Measurements from ENCODE around the gene GNGT1. TPM values are rescaled to one million over a fixed set of nuclear protein-coding genes. Genes with fewer than 3 reads are reported as not detected.

GNGT1 gene
- total RNA-seq, 1 experiment from 2014 or later: 0.20 TPM

DNA sequence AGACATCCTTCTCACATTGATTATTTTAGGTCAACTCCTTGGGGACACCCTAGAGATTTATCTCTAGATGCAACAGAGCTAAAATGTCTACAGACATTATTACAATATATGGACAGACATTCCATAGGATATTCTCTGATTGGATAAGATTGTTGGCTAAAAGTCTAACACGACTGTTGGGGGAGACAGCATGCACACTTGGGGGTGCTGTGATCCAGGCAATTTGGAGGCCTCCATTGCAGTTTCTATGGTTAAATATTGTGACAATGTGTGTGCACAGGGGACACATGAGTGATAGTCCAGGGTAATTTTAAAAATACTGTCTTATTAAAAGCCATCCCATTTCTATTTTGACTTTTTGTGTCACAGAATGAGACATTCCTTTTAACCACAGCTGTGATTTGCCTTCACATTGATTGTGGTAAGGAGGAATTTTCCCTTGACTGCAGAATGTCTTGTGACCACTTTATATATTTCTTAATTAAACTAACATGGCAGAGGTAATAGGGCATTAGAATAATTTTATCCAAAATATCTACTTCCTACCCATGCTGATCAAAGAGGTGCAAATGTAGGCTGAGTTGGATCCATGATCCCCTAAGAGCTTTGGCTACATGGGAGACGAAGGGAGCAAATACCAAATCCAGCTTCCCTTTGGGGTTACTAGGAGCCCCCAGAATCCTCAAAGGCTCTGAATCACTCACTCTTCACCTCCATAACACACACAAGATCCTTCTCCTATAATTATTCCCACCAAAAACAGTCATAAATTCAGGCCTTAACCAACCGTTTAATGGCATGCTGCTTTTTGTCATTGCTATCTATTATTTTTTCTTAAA lies 23.1 kb upstream of the GNGT1 start:
- no peak for DNase-seq
- WGBS (ENCODE audit: extremely low coverage, insufficient read length, low lambda C conversion rate): no CpG with 5 or more reads among the region's 3 CpGs
- no peak overlapping the region for H3T11ph ChIP-seq (ENCODE audit: low read length)
- no peaks in the 10 kb centered on the region for H3K27me3 ChIP-seq (ENCODE audit: insufficient read depth, low read length)
- H3K4me1 ChIP-seq (ENCODE audit: insufficient read depth, low read length): no peaks in the 10 kb centered on the region
- TF ChIP-seq, protein P1, sequence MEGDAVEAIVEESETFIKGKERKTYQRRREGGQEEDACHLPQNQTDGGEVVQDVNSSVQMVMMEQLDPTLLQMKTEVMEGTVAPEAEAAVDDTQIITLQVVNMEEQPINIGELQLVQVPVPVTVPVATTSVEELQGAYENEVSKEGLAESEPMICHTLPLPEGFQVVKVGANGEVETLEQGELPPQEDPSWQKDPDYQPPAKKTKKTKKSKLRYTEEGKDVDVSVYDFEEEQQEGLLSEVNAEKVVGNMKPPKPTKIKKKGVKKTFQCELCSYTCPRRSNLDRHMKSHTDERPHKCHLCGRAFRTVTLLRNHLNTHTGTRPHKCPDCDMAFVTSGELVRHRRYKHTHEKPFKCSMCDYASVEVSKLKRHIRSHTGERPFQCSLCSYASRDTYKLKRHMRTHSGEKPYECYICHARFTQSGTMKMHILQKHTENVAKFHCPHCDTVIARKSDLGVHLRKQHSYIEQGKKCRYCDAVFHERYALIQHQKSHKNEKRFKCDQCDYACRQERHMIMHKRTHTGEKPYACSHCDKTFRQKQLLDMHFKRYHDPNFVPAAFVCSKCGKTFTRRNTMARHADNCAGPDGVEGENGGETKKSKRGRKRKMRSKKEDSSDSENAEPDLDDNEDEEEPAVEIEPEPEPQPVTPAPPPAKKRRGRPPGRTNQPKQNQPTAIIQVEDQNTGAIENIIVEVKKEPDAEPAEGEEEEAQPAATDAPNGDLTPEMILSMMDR (conservative IDR thresholded peaks at IDR 0.05): no peak
- no peak overlapping the region for H2BK12ac ChIP-seq (ENCODE audit: insufficient read length, low read depth, low read length)
- Mint-ChIP-seq H3K27ac (no peak overlapping the region), H3K4me1 (no peaks in the 10 kb centered on the region), H3K36me3 (ENCODE audit: insufficient read depth in 1 of 3, low read depth in 3 of 3) (peaks cover 2 to 6% (median 4%) of the 10 kb centered on the region in 3 experiments; a peak in 4 of 7 replicates), H3K9me3 (peaks cover 6 to 9% of the 10 kb centered on the region in 2 experiments), H3K4me3 (no peak overlapping the region), H3K27me3 (ENCODE audit: low read depth) (peaks cover 7% of the 10 kb centered on the region)
- H3K14ac ChIP-seq (ENCODE audit: insufficient read depth, low read length): no peak overlapping the region
- H4K91ac ChIP-seq (ENCODE audit: insufficient read length, low read depth, low read length): no peak overlapping the region
- no peaks in the 10 kb centered on the region for H3K79me2 ChIP-seq (ENCODE audit: insufficient read depth, low read length)
- H2AK5ac ChIP-seq (ENCODE audit: insufficient read length, low read length): no peak overlapping the region
- H4K5ac ChIP-seq (ENCODE audit: insufficient read length, low read depth, low read length): no peak overlapping the region
- H3K9me3 ChIP-seq (ENCODE audit: control insufficient read depth, low read depth, low read length): no peaks in the 10 kb centered on the region
- no peak overlapping the region for H3K4ac ChIP-seq (ENCODE audit: low read depth, low read length)
- H2BK20ac ChIP-seq (ENCODE audit: low read depth, low read length, poor library complexity, severe bottlenecking): no peak overlapping the region
- no peaks in the 10 kb centered on the region for H4K20me1 ChIP-seq (ENCODE audit: control insufficient read depth, insufficient read depth, insufficient read length)
- no peak overlapping the region for H2BK5ac ChIP-seq (ENCODE audit: insufficient read length, low read length)
- H3K23ac ChIP-seq (ENCODE audit: insufficient read length, low read depth, low read length): no peak overlapping the region
- no peak overlapping the region for H3K9ac ChIP-seq (ENCODE audit: extremely low read depth, insufficient read length, low read length)
- H3K79me1 ChIP-seq (ENCODE audit: insufficient read depth, low read depth, low read length, poor library complexity, severe bottlenecking): no peaks in the 10 kb centered on the region
- H3K23me2 ChIP-seq (ENCODE audit: insufficient read length, low read depth, low read length, poor library complexity, severe bottlenecking): no peaks in the 10 kb centered on the region
- no peak overlapping the region for H3K56ac ChIP-seq (ENCODE audit: insufficient read length, low read depth, low read length)
- H4K8ac ChIP-seq (replicated peaks; ENCODE audit: insufficient read length, low read depth, low read length): no peak overlapping the region
- H3K18ac ChIP-seq (ENCODE audit: insufficient read length, low read depth, low read length): no peak overlapping the region
- no peak overlapping the region for H2AFZ ChIP-seq (ENCODE audit: low read length)
- H2BK15ac ChIP-seq (ENCODE audit: low read depth, low read length): no peak overlapping the region
- H2BK120ac ChIP-seq (ENCODE audit: low read depth, low read length, poor library complexity, severe bottlenecking): no peak overlapping the region
- H3K4me2 ChIP-seq (ENCODE audit: insufficient read depth, insufficient read length, low read length): no peak overlapping the region
- no peak overlapping the region for H3K27ac ChIP-seq (ENCODE audit: insufficient read length, low read depth, low read length)

Measured in H9 (cell line).